ENCODE data around the gene TTC13.
"Not testable (repeated sequence)": the region's sequence is repeated elsewhere in the genome, so short reads cannot be mapped to it uniquely, and the experiment has no call there.

The TTC13 gene

GRCh38 chr1:230987448-230987847, 8.8 kb upstream of the TTC13 start:
- TF ChIP-seq, protein P1, sequence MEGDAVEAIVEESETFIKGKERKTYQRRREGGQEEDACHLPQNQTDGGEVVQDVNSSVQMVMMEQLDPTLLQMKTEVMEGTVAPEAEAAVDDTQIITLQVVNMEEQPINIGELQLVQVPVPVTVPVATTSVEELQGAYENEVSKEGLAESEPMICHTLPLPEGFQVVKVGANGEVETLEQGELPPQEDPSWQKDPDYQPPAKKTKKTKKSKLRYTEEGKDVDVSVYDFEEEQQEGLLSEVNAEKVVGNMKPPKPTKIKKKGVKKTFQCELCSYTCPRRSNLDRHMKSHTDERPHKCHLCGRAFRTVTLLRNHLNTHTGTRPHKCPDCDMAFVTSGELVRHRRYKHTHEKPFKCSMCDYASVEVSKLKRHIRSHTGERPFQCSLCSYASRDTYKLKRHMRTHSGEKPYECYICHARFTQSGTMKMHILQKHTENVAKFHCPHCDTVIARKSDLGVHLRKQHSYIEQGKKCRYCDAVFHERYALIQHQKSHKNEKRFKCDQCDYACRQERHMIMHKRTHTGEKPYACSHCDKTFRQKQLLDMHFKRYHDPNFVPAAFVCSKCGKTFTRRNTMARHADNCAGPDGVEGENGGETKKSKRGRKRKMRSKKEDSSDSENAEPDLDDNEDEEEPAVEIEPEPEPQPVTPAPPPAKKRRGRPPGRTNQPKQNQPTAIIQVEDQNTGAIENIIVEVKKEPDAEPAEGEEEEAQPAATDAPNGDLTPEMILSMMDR (conservative IDR thresholded peaks at IDR 0.05; ENCODE audit: low read length) = no peak
- DNase-seq (ENCODE audit: low read depth) = no peak
- no peak overlapping the region for H3K4me3 ChIP-seq (ENCODE audit: low read length)

GRCh38 chr1:230986976-230987375, 8.3 kb upstream of the TTC13 start:
- H3K4me3 ChIP-seq (ENCODE audit: low read length) = no peak overlapping the region
- DNase-seq (ENCODE audit: low read depth) = peak; percentile 62
- TF ChIP-seq, protein P1 (conservative IDR thresholded peaks at IDR 0.05; ENCODE audit: low read length) = no peak

DNA sequence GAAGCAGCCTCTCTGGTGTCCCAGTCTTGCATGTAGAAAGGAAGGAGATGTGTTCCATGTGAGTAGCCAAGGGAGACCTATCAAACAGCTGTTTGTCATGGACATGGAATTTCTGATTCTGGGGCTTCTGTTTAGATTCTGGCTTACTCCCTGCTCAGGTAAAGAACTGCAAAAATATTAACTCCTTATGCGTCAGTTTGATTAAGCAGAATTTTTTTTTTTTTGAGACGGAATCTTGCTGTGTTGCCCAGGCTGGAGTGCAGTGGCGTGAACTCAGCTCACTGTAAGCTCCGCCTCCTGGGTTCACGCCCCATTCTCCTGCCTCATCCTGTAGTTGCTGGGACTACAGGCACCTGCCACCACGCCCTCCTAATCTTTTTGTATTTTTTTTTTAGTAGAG, 7.0 kb upstream of the TTC13 start:
- TF ChIP-seq, protein P1 (conservative IDR thresholded peaks at IDR 0.05; ENCODE audit: low read length) = no peak
- DNase-seq (ENCODE audit: low read depth) = no peak
- H3K4me3 ChIP-seq (ENCODE audit: low read length) = no peak overlapping the region

DNA sequence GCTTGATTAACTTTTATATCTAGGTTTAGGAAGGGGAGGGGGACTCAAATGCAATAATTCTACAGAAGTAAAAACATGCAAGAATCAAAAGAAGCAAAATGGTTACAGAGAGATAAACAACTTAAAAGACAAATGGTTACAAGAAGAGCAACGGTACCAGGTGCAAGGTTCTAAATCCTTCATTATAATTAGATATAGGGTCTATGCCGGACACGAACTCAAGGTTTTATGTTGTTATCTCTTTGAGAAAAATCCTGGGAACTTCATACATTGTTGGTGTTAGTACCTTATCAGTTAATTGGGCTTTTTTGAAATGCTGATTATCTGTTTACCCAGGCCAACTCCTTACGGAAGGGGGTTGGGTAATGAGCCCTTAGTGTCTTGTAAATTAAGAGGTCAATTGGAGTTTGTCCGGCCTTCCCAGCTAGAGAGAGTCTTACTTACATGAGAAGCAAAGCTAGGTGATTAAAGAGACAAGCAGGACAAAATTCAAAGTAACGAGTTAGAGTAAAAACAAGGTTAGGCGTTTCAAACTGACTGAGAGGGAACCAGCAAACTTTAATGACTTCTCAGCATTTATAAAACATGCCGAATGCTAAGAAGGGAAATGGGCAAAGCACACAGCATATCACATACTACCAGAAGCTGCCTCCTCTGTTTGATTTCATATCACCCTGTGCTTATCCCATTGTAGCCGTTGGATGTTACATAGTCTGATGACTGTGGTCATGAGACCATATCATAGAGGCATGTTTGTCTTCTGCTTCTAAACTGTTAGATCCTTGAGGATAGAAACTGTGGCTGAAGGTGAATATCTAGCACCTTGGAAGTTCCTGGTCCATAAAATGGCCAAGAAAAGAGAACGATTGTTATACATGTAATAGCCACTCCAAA, 6.2 kb upstream of the TTC13 start:
- not testable (repeated sequence) for H3K4me3 ChIP-seq (ENCODE audit: low read length); DNase-seq (ENCODE audit: low read depth)

GRCh38 chr1:230983811-230984210, 5.2 kb upstream of the TTC13 start:
- H3K4me3 ChIP-seq (ENCODE audit: low read length) = no peak overlapping the region
- DNase-seq (ENCODE audit: low read depth) = no peak
- TF ChIP-seq, protein P1 (conservative IDR thresholded peaks at IDR 0.05; ENCODE audit: low read length) = no peak

DNA sequence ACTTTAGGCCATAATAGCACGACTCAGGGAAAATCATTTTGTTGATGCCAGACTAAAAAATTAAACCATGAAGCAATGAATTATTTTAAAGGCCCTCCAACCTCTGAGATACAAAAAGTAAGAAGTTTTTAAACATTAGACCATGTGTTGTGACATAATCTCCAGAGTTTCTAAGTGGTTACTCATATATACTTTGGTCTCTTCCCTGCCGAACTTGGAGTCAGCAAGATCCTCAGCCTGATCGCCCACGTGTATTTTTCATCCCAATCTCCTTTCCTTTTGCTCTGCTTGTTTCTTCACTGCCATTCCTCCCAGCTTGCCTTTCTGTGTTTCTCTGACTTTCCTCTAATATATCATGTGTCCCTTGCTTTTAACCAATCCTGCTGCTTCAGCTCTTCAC, 4.0 kb upstream of the TTC13 start:
- DNase-seq (ENCODE audit: low read depth) = peak; percentile 73
- TF ChIP-seq, protein P1 (conservative IDR thresholded peaks at IDR 0.05; ENCODE audit: low read length) = no peak
- no peak overlapping the region for H3K4me3 ChIP-seq (ENCODE audit: low read length)

DNA sequence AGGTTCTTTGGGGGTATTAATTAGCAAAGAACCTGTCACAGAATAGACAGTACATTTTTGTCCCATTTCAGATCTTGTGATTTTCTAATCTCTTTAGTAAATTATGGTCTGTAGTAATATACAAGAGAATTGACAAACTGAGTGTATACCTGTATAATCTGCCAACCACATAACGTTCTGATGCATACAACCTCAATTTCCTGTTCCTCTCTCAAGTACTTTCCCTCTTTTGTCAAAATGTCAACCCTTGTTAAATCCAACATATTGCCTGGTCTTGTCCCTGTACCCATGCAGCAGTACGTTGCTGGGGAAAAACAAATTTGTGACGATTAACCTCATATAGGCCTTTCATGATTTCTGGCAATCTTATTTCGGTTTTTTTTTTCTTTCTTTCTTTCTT, 1.3 kb upstream of the TTC13 start:
- no peak overlapping the region; the same call in 1 of the 2 replicates for H3K4me3 ChIP-seq (ENCODE audit: low read length)
- TF ChIP-seq, protein P1 (conservative IDR thresholded peaks at IDR 0.05; ENCODE audit: low read length) = no peak
- DNase-seq (ENCODE audit: low read depth) = no peak
